HG02678 (cell line): Measurements from ENCODE around the gene SUPT3H.
"Not testable (repeated sequence)": the region's sequence is repeated elsewhere in the genome, so short reads cannot be mapped to it uniquely, and the experiment has no call there.

Experiments used
- ATAC-seq: cut with Tn5 transposase; IDR thresholded peaks from one replicate; pipeline ENCODE4 v1.9.1; 2021; ENCODE audit warnings: mild to moderate bottlenecking, moderate library complexity; ENCODE audit not compliant: unreplicated experiment

The SUPT3H gene

DNA sequence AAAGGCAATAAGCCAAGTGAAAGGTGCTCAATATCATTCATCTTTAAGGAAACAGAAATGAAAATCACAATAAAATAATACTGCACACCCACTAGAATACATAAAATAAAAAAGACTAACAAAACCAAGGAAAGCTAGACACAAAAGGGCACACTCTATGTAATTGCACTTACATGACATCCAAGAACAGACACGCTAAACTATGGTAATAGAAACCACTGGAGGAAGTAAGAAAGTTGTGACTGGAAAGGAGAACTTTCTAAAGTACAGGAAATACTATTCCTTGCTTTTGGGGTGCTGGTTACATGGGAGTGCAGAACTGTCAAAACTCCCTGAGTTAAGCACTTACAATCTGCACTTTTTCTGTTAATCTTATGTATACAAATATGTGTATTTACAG, 303.3 kb downstream of the SUPT3H start:
- ATAC-seq: no peak

DNA sequence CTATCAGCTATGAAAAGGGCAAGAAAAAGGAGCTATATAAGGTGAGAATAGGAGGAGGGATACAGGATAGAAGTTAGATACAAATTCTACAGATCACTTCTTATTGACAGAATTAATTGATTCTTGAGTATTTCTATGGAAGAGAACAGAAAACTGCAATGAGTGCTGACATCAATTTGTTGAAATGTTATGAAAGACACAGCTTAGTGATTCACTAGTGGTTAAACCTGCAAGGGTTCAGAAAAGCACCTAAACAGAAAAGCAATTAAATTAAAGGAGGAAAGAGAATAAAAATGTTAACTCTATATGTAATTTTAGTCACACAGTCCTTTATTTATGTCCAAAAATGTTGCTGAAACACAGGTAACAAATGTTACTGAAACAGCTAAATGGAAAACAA, 304.0 kb downstream of the SUPT3H start:
- ATAC-seq: no peak

GRCh38 chr6:45072673-45073072, 305.1 kb downstream of the SUPT3H start:
- ATAC-seq: no peak

- no peak for ATAC-seq
Measured at GRCh38 chr6:45072016-45072415, 305.7 kb downstream of the SUPT3H start.

DNA sequence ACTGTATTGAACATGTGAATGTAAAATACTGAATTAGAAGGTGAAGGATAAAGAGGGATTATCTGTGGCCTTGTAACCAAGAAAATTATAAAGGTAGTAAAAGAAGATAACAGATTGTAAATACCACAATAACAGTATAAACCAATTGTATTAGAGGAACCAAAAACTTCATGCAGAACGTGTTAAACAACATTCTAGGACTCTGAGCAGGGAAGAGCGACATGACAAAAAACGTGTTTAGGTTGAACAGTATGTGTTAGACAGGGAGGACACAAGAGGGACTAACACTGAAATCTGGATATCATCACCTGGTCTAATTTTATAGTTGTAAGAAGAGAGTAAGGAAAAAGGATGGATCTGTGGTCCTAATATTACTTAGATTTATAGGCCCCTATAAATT, 308.6 kb downstream of the SUPT3H start:
- ATAC-seq: no peak

DNA sequence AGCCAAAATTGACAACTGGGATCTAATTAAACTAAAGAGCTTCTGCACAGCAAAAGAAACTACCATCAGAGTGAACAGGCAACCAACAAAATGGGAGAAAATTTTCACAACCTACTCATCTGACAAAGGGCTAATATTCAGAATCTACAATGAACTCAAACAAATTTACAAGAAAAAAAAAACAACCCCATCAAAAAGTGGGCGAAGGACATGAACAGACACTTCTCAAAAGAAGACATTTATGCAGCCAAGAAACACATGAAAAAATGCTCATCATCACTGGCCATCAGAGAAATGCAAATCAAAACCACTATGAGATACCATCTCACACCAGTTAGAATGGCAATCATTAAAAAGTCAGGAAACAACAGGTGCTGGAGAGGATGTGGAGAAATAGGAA, 310.3 kb downstream of the SUPT3H start:
- ATAC-seq: not testable (repeated sequence)

DNA sequence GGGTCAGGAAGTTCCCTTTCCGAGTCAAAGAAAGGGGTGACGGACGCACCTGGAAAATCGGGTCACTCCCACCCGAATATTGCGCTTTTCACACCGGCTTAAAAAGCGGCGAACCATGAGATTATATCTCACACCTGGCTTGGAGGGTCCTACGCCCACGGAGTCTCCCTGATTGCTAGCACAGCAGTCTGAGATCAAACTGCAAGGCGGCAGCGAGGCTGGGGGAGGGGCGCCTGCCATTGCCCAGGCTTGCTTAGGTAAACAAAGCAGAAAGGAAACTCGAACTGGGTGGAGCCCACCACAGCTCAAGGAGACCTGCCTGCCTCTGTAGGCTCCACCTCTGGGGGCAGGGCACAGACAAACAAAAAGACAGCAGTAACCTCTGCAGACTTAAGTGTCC, 315.1 kb downstream of the SUPT3H start:
- not testable (repeated sequence) for ATAC-seq

- ATAC-seq: no peak
Measured at GRCh38 chr6:45057711-45058110, 320.0 kb downstream of the SUPT3H start.

DNA sequence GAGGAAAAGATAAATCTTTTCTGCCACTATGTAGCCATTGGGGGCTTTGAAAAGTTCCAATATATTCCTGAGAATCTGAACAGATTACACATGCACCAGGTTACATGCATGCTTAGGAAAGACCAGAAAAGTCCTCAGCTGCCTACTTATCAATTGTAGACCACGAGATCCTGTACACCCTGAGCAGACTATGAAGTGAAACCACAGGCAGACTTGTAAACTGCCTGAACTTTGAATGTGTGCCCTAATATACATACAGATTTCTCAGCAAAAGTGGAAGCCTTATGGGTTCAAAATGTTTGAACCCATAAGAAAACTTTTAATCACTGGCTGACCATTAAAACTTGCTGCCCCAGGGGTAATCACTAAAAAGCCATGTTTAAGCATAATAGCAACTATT, 323.1 kb downstream of the SUPT3H start:
- no peak for ATAC-seq

DNA sequence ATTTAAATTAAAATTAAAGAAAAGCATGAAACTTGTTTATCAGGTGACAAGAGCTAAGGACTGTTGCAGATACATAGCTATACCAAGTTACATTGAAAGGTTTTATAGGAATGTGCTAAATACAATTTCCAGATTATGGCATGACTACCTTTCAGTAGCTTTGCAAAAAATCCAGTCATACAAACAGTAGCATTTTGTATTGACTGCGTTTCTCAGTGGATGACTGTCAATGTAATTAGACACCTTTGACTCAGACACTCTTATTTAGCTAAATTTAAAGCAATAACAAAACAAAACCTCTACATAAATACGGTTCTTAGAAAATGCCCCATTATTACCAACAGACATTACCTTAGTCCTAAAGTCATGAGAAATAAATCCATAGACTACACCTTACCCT, 325.4 kb downstream of the SUPT3H start:
- ATAC-seq: no peak

GRCh38 chr6:45049188-45049843, 328.4 kb downstream of the SUPT3H start:
- ATAC-seq: no peak

- ATAC-seq: no peak
Measured at GRCh38 chr6:45047573-45047972, 330.2 kb downstream of the SUPT3H start.

- ATAC-seq: no peak
Measured at GRCh38 chr6:45045253-45045601, 332.5 kb downstream of the SUPT3H start.

DNA sequence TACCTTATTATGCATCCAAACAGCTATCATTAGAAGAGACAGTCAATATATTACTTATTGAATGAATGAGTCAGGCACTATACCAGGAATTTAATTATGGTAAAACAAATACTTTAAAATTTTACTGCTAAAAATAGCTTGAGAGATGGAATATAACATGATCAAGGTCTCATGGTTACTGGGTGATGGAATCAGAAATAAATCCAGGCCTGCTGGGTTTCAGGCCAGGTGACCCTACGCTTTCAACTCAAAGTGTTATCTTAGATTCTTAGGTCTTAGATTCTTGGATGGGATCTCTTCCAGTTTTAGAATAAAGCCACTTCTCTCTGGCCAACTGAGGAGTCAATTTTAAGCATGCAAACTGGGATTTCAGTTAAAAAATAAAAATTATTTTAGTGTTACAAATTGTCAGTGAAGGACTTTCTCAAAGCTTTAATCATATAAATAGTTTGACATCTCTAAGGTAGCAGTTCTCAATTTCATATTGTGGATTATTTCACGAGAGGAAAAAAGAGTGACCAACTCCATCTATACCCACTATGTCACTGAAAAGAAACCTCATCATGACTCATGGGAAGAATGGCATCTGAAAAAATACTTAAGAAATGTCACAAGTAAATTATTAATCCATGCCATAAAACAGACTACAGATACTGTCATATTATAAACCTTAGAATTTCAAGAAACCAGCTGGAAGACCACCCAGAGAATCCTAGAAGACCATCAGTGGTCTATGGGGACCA, 333.1 kb downstream of the SUPT3H start:
- ATAC-seq: no peak

GRCh38 chr6:45044086-45044485, 333.6 kb downstream of the SUPT3H start:
- no peak for ATAC-seq

- ATAC-seq: not testable (repeated sequence)
Measured at GRCh38 chr6:45042673-45043072, 335.1 kb downstream of the SUPT3H start.

DNA sequence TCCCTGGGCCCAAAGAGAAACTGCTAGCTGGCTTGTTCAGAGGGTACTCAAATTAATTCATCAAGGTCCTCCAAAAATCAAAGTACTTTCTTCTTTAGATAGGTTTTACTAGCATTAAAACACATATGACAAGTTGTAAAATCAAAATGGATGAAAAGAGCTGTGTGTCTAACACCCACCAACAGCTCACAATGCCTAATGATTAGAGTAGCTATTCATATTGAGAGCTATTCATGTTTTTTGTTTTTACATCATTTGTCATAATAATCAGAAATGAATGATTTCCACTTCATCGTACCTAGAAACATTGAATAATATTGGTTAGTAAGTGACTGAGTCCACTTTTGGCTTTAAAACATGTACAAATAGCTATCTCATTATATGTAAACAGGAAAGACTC, 339.5 kb downstream of the SUPT3H start:
- no peak for ATAC-seq

DNA sequence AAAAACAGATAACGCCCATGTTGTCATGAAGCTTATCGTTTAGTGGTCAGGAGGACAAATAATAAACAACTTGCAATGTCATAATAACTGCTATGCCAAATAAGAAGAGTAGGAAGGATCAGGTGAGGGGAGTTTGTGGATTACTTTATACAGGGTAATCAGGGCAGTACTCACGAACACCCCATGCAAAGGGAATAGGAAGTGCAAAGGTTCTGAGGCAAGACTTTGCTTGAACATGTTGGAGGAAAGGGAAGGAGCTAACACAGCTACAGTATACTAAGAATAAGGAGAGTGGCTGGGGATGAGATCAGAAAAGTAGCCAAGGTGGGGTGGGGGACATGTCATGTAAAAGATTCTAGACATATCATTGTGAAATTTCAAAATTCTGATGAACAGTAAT, 341.6 kb downstream of the SUPT3H start:
- no peak for ATAC-seq

DNA sequence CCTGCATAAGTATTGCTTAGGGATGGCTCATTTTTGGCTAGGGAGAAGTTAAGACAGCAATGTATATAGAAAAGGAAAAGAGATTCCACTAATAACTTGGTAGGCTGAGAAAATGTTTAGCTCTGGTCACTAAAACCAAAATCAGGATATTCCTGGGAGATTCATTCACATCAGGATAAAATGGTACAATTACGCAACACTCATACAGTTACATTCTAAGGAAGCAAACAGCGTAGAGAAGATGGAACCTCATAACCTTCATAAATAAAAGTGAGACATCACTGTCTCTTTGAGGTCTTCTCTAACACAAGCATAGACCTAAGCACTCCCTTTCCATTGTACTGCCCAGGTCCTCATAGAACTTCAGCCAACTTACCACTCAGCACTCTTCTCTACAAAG, 345.3 kb downstream of the SUPT3H start:
- ATAC-seq: no peak

DNA sequence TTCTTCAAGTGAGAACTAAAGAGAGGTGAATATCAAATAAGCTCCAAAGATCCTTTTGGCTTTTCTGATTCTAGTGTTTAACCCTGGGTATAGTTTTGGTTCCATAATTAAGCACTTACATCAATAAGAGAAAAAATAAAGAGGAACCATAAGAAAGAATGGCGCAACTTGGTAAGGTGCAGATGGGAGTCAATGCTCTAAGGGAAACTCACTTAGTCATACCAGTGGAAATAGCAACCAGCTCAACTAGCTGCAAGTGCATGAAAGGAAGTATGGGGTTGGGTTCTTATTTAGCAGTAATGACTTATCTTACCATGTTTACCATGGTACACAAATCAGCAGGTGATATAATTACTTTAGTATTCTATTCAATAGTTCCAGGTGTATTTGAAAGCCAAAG, 346.1 kb downstream of the SUPT3H start:
- ATAC-seq: no peak

DNA sequence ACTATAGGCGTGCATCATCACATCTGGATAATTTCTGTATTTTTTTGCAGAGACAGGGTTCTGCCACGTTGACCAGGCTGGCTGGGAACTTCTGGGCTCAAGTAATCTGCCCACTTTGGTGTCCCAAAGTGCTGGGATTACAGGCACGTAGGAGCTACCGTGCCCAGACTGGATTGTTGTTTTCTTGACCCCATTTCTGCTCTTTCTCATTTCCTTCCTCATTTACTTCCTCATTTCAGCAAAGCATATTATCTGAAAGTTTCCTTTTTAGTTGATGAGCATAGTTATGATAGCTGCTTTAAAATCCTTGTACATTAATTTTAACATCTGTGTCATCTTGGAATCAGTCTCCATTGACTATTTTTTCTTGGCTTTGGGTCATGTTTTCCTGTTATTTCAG, 350.6 kb downstream of the SUPT3H start:
- ATAC-seq: no peak

GRCh38 chr6:45026003-45026516, 351.7 kb downstream of the SUPT3H start:
- no peak for ATAC-seq

DNA sequence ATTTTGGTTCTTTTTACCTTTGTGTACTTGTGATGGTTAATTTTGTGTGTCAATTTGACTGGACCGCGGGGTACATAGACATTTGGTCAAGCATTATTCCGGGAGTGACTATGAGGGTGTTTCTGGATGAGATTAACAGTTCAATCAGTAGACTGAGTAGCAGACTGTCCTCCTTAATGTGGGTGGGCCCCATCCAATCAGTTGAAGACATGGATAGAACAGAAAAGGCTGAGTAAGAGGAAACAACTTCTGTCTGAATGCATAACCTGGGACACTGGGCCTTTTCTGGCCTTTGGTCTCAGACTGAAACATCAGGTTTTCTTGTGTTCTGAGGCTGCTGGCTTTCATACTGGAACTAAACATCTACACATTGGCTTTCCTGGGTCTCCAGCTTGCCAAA, 353.1 kb downstream of the SUPT3H start:
- ATAC-seq: no peak
